Measurements from ENCODE around the gene INHBC. TPM values are rescaled to one million over a fixed set of nuclear protein-coding genes. Genes with fewer than 3 reads are reported as not detected.

The INHBC gene
- total RNA-seq, 1 experiment from 2014 or later, result 0.20 TPM

GRCh38 chr12:57472391-57472790, 37.8 kb downstream of the INHBC start:
- Histone ChIP-seq H3K4me1 (ENCODE audit: control insufficient read depth in 1 of 2, insufficient read depth in 2 of 2, low read length in 2 of 2) (0 out of 4 replicates have a peak, but pooled peaks cover 0 to 4% of the 10 kb centered on the region in 2 experiments), H2AFZ (ENCODE audit: low read depth, low read length, poor library complexity, severe bottlenecking) (no peak overlapping the region), H4K20me1 (ENCODE audit: insufficient read depth) (no peaks in the 10 kb centered on the region), H3K36me3 (ENCODE audit: control insufficient read depth in 1 of 2, insufficient read depth in 2 of 2, low read length in 2 of 2) (no peaks in the 10 kb centered on the region), H3K27ac (ENCODE audit: low read depth, low read length) (no peak overlapping the region), H3K4me2 (ENCODE audit: low read length) (no peak overlapping the region), H3K79me2 (ENCODE audit: insufficient read depth, low read length) (no peaks in the 10 kb centered on the region), H3K27me3 (ENCODE audit: insufficient read depth, low read length) (peaks cover 34% of the 10 kb centered on the region), H3K9me3 (ENCODE audit: control insufficient read depth in 1 of 2, insufficient read depth in 1 of 2, low read depth in 1 of 2, low read length in 2 of 2) (no peaks in the 10 kb centered on the region), H3K9me2 (ENCODE audit: insufficient read depth) (no peaks in the 10 kb centered on the region), H3K9ac (ENCODE audit: low read length) (no peak overlapping the region), H3K4me3 (replicated peaks in 1 of 2; ENCODE audit: low read depth in 1 of 2, low read length in 2 of 2) (no peak overlapping the region)
- BruUV-seq (replicated peaks), result no TSS peak
- CTCF ChIA-PET, result no interaction called here
- intact Hi-C loops (cut with micrococcal nuclease), result no loop called here
- POLR2A ChIA-PET, result no interaction called here
- TF ChIP-seq, protein P1, sequence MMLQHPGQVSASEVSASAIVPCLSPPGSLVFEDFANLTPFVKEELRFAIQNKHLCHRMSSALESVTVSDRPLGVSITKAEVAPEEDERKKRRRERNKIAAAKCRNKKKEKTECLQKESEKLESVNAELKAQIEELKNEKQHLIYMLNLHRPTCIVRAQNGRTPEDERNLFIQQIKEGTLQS (IDR thresholded peaks at IDR 0.05), result no peak
- no peak for TF ChIP-seq ZNF274 (IDR thresholded peaks at IDR 0.05; ENCODE audit: low read depth, low read length)
- RAD21 ChIA-PET (ENCODE audit: low non-redundant PET in 1 of 2, low total read pairs in 2 of 2, uncharacterized antibody in 2 of 2, unreplicated experiment in 2 of 2), result no interaction called here
- DNase-seq (ENCODE audit: low read depth, low spot score) (no peak), ATAC-seq (no peak)

DNA sequence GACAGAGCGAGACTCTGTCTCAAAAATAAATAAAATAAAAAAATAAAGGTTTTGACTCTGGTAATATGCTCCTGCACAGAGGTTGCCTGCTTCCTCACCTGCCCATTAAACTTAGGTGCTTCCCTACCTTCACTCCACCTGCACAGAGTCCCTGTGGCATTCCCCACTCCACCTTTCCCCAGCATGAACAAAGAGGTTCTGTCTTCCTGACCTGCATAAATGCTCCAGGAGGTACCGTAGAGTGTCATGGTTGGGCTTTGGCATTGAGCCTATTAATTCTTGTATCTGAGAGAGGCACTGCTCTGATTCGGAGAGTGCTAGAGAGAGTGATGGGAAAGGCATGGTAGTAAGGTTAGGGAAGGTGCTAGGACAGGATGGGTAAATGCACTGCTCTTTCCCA, 38.8 kb downstream of the INHBC start:
- Histone ChIP-seq H4K20me1 (ENCODE audit: insufficient read depth) (no peaks in the 10 kb centered on the region), H3K27me3 (ENCODE audit: insufficient read depth, low read length) (peaks cover 24% of the 10 kb centered on the region; the same call in 1 of the 2 replicates), H3K36me3 (ENCODE audit: control insufficient read depth in 1 of 2, insufficient read depth in 2 of 2, low read length in 2 of 2) (no peaks in the 10 kb centered on the region), H3K4me3 (replicated peaks in 1 of 2; ENCODE audit: low read depth in 1 of 2, low read length in 2 of 2) (no peak overlapping the region), H3K27ac (ENCODE audit: low read depth, low read length) (no peak overlapping the region), H2AFZ (ENCODE audit: low read depth, low read length, poor library complexity, severe bottlenecking) (no peak overlapping the region), H3K4me1 (ENCODE audit: control insufficient read depth in 1 of 2, insufficient read depth in 2 of 2, low read length in 2 of 2) (peaks cover 0 to 14% of the 10 kb centered on the region in 2 experiments; a peak in 2 of 4 replicates), H3K4me2 (ENCODE audit: low read length) (no peak overlapping the region), H3K9me2 (ENCODE audit: insufficient read depth) (no peaks in the 10 kb centered on the region), H3K79me2 (ENCODE audit: insufficient read depth, low read length) (no peaks in the 10 kb centered on the region), H3K9ac (ENCODE audit: low read length) (no peak overlapping the region), H3K9me3 (ENCODE audit: control insufficient read depth in 1 of 2, insufficient read depth in 1 of 2, low read depth in 1 of 2, low read length in 2 of 2) (no peaks in the 10 kb centered on the region)
- POLR2A ChIA-PET, result no interaction called here
- RAD21 ChIA-PET (ENCODE audit: low non-redundant PET in 1 of 2, low total read pairs in 2 of 2, uncharacterized antibody in 2 of 2, unreplicated experiment in 2 of 2), result no interaction called here
- ATAC-seq (no peak), DNase-seq (ENCODE audit: low read depth, low spot score) (no peak)
- CTCF ChIA-PET, result no interaction called here
- intact Hi-C loops (cut with micrococcal nuclease), result no loop called here
- no peak for TF ChIP-seq ZFX (IDR thresholded peaks at IDR 0.05)
- TF ChIP-seq, protein P2, sequence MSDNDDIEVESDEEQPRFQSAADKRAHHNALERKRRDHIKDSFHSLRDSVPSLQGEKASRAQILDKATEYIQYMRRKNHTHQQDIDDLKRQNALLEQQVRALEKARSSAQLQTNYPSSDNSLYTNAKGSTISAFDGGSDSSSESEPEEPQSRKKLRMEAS (IDR thresholded peaks at IDR 0.05), result no peak
- no peak for TF ChIP-seq TCF7L2 (IDR thresholded peaks at IDR 0.05; ENCODE audit: borderline replicate concordance, extremely low read depth, insufficient read depth, insufficient read length)
- no peak for TF ChIP-seq JUND (IDR thresholded peaks at IDR 0.05)
- TF ChIP-seq POLR2AphosphoS5 (IDR thresholded peaks at IDR 0.05; ENCODE audit: low read depth, low read length), result no peak
- TF ChIP-seq SIN3A (IDR thresholded peaks at IDR 0.05; ENCODE audit: low read depth), result no peak
- BruUV-seq (replicated peaks), result no TSS peak
